OCI-M1 (cell line): Measurements from ENCODE around the gene FCN1.

Experiments used
- DNase-seq: peaks from one replicate; lab custom pipeline; 2025; lab: John Stamatoyannopoulos, UW

The FCN1 gene

GRCh38 chr9:134891053-134891452, 26.7 kb downstream of the FCN1 start:
- DNase-seq, result no peak

DNA sequence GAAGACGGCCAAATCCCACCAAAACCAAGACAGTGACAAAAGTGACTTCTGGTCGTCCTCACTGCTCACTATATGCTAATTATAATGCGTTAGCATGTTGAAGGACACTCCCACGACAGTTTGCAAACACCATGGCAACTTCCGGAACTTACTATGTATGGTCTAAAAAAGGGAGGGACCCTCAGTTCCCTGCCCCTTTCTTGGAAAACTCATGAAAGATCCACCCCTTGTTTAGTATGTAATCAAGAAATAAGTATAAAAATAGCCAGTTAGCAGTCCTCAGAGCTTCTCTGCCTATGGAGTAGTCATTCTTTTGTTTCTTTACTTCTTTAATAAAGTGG, 27.6 kb downstream of the FCN1 start:
- DNase-seq, result no peak

DNA sequence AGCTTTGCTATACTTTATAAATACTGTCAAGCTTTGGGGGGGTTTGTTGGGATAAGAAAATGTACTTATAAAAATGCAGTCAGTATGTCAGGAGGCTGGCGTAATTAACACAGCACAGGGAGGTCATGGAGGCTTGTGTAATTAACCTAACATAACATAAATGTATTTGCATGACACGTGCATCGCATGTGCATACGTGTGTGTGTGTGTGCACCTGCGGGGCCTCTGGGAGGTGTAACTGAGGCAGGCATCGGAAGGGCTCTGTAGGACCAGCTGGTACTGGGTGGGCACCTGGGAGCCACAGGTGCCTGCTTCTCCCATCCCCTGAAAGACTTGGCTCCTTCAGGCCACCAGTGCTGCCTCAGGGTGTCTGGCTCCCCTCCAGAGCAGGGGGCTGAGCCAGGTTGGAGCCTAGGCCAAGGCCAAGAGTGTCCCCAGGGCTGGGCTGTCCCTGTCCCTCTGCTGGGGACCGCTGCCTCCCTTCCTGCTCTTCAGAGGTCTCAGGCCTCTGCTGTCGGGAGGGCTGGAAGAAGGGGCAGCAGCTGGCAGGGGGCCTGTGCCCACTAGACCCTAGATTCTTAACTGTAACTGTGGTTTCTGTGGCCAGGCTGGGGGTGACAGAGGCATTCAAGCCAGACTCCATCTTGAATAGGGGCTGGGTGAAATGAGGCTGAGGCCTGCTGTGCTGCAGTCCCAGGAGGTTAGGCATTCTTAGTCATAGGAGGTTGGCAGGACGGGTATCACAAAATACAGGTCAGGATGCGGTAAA, 28.1 kb downstream of the FCN1 start:
- DNase-seq, result no peak

GRCh38 chr9:134888603-134889190, 29.0 kb downstream of the FCN1 start:
- no peak for DNase-seq

GRCh38 chr9:134887686-134888602, 29.8 kb downstream of the FCN1 start:
- no peak for DNase-seq

GRCh38 chr9:134887219-134887618, 30.5 kb downstream of the FCN1 start:
- no peak for DNase-seq

- DNase-seq, result no peak
Observed at GRCh38 chr9:134886413-134886913, 31.2 kb downstream of the FCN1 start.

DNA sequence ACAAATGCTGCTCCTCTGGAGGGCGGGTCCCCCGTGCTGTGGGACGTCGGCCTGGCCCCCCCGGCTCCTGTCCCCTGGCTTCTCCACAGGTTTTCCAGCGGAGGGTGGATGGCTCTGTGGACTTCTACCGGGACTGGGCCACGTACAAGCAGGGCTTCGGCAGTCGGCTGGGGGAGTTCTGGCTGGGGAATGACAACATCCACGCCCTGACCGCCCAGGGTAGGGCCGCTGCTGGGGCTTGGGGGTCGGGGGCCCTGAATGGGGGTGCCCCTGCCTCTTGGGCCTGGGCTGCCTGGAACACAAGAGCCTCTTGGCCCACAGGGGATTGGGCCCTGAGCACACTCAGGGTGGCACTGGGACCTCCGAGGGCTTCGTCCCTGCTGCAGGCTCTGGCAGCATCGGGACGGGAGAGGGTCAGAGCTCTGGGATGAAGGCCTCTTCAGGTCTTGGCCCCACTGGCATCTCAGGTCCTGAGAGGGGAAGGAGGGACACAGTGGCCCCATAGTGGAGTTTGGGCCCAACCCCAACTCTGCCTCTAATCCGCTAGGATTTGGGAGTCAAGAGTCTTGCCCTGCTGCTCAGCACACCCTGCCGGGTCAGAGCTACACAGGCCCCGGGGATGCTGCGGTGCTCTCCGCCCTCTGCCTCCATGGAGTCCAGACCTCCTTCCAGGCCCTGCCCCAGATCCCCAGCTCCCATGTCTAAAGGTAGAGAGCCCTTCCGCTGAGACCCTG, 31.9 kb downstream of the FCN1 start:
- no peak for DNase-seq

- no peak for DNase-seq
Observed at GRCh38 chr9:134885001-134885678, 32.6 kb downstream of the FCN1 start.

DNA sequence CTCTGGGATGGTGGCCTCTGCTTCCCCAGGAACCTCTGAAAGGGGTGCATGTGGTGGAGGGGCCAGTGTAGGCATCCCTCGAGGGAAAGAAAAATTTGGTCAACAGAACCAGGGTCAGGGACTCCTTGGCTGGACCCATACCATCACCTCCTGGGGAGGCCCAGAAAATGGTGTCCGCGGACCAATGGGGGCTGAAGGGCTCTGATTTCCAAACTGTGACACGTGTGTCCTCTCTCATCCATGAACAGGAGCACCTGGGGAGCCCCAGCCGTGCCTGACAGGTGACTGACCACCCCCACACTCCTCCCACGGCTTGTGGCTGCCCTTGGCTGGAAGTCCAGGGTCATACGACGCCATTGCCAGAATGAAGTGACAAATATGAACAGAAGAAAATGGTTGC, 33.2 kb downstream of the FCN1 start:
- DNase-seq, result no peak

DNA sequence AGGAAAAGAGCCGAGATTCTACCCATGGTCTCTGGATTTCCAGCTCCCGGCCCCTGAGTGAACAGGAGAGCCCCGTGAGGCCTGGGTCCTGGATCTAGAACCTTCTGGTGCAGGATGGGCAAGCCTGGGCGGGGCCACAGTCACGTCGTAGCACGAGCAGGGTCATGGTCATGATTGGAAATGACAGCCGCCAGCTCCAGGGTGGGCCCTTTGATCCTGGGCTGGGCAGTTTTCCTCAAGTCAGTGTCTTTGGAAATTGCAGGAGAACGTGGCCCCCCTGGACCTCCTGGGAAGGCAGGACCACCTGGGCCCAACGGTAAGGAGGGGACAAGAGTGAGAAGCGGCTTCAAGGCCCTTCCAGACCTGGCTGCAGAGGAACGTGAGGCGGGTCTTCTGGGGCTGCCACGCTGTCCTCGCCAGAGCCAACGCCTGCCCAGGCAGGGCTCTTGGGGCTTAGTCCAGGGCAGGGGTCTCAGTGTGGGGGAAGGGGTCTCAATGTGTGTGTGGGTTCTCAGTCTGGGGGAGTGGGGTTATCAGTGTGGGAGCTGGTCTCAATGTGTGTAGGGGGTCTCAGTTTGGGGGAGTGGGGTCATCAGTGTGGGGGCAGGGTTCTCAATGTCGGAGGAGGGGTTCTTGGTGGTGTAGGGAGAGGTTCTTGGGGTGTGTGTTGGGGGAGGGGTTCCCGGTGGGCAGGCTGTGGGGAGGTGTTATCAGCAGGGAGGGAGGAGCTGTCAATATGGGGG, 34.5 kb downstream of the FCN1 start:
- no peak for DNase-seq

GRCh38 chr9:134882204-134882785, 35.4 kb downstream of the FCN1 start:
- no peak for DNase-seq

GRCh38 chr9:134881313-134881670, 36.4 kb downstream of the FCN1 start:
- no peak for DNase-seq

DNA sequence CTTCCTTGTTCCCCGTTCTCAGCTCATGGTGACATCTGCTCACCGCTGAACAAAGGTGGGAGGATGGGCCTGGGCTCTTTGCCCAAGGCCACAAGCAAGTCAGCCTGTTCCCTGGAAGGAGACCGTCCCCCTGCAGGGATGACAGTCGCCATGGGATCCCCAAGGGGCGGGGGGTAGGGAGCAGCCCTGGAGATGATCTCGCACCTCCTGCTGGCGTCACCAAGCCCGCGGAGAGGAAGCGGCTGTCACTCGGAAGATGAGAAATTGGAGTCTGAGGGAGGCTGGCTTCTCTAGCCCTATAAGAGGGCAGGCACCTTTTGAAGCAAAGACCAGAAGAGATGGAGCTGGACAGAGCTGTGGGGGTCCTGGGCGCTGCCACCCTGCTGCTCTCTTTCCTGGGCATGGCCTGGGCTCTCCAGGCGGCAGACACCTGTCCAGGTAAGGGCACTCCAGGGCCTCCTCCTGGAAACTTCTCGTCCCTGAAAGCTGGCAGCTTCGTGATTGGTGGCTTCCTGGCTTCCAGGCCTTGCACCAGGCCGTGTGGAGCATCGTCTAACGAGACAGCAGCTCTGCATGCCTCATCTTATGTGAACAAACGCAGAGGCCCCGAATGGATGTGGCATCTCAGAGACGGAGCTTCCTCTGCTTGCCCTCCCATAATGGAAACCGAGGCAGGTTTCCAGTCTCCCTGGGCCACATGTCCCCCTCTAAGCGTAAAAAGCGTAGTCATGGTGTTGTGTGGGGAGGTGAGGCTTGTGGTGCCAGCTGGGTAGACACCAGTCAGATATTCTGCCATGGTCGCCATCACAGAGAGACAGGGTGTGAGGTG, 37.0 kb downstream of the FCN1 start, which contains the start of gene FCN2:
Gene FCN2, plus strand, starts transcription at position 327 of the 829 bp plus-strand sequence. Its CDS starts 12 bp downstream, at position 339.
- no peak for DNase-seq

DNA sequence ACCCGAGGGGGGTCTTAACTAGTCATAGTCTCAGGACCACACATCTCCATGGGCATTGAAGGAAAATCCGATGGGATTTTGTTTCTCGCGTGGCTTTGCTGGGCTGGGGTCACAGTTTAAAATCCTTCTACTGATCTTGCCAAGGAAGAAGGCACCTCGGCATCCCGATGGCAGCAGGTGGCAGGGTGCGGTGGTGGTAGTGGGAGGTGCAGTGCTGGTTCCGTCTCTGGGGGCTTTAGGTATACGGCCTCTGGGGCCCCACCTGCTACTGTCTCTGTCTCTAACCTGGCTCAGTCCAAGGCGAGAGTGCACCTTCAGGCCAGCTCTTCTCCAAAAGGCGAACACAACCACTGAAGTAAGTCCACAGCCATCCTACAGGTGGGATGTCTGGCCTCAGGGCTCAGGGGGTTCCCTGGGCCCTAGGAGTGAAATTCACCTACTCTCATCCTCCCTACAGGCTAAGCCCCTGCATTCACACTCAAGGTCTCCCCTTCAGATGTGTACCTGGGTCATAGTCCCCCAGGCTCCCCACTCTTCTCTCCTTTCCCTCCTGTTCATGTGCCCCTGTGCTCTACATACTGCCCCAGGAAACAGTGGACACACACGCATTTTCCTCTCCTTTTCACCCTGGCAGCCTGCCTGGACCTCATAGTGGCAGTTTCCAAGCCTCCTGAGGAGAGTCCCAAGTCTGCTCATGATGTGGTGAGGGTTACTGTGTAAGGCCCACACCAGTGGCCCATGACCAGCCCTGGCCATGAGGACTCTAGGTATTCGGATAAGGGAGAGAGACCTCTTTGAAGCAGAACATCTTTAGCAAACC, 37.8 kb downstream of the FCN1 start:
- no peak for DNase-seq

GRCh38 chr9:134877541-134877940, 40.2 kb downstream of the FCN1 start:
- no peak for DNase-seq

GRCh38 chr9:134875371-134875770, 42.3 kb downstream of the FCN1 start:
- DNase-seq, result no peak

DNA sequence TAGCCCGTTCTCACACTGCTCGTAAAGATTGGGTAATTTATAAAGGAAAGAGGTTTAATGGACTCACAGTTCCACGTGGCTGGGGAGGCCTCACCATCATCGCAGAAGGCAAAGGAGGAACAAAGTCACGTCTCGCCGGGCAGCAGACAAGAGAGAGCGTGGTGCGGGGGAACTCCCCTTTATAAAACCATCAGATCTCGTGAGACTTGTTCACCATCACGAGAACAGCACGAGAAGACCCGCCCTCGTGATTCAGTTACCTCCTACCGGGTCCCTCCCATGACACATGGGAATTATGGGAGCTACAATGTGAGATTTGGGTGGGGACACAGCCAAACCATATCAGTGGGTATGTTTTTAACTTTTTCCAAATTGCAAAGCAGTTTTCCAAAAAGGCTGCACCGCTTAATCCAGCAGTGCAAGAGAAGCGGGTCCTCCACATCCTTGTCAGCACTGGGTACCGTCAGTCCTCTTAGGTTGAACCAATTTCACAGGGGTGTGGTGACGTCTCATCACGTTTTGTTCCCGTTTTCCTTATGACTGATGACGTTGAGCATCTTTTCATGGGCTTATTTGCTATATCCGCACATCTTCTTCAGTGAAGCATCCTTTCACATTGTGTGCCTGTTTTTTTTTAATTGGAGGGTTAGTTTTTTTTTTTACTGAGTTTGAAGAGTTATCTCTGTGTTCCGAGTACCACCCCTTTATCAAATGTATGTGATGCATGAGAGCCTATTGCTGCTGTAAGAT, 45.1 kb downstream of the FCN1 start:
- DNase-seq, result no peak
